PC-9 (cell line): ENCODE measurements around the gene TRIM40. TPM values are rescaled to one million over a fixed set of nuclear protein-coding genes. Genes with fewer than 3 reads are reported as not detected.
A peak's percentile ranks its signal among the peaks of the same experiment; 100 is the strongest.

ENCODE experiments used
- BruUV-seq: library from RNA; stranded (reverse); fragments of 400-500 nt; replicated peaks from 2 replicates; lab custom pipeline; 2021; lab: Mats Ljungman, UMichigan
- CTCF ChIA-PET: fragments of 300-600 bp; sonication (Branson Sonifier 250); formaldehyde crosslinking; loops from one replicate; lab custom pipeline; 2022; ENCODE audit warnings: antibody characterized with exemption; lab: Charles Lee
- POLR2A ChIA-PET: fragments of 300-600 bp; sonication (Branson Sonifier 250); formaldehyde crosslinking; loops from one replicate; lab custom pipeline; 2022; ENCODE audit warnings: antibody characterized with exemption; ENCODE audit not compliant: unreplicated experiment; lab: Charles Lee
- DNase-seq, 2 experiments: peaks; one replicate each; pipeline versions ENCODE4 v3.0.0 to v3.0.0-alpha.2; 2015 to 2022; ENCODE audit warnings: mixed read lengths in 1 of 2
- H2AFZ ChIP-seq: fragments of 200-600 bp; sonication (generic); 2 replicates; pipeline ENCODE4 v1.8.1; 2017; ENCODE audit warnings: antibody characterized with exemption
- H3F3A ChIP-seq: fragments of 200-600 bp; sonication (generic); 2 replicates; pipeline ENCODE4 v1.8.1; 2017; ENCODE audit warnings: antibody characterized with exemption, mild to moderate bottlenecking, low read depth; ENCODE audit not compliant: insufficient read depth
- H3K27ac ChIP-seq: fragments of 200-600 bp; sonication (generic); 2 replicates; pipeline ENCODE4 v1.6.1; 2016; ENCODE audit warnings: mixed run types
- H3K27me3 ChIP-seq: fragments of 200-600 bp; sonication (generic); 2 replicates; pipeline ENCODE4 v1.6.1; 2016; ENCODE audit warnings: low read depth, mixed run types; ENCODE audit not compliant: insufficient read depth
- H3K36me3 ChIP-seq: fragments of 200-600 bp; sonication (generic); 2 replicates; pipeline ENCODE4 v1.6.1; 2016; ENCODE audit warnings: low read depth, mixed run types
- H3K4me1 ChIP-seq: fragments of 200-600 bp; sonication (generic); replicated peaks from 2 replicates; pipeline ENCODE4 v1.6.1; 2016; ENCODE audit warnings: mixed run types; ENCODE audit not compliant: insufficient read depth
- H3K4me2 ChIP-seq: fragments of 200-600 bp; sonication (generic); 2 replicates; pipeline ENCODE4 v1.6.1; 2017; ENCODE audit warnings: mixed run types
- H3K4me3 ChIP-seq: fragments of 200-600 bp; sonication (generic); 2 replicates; pipeline ENCODE4 v1.6.1; 2016; ENCODE audit warnings: mixed run types
- H3K79me2 ChIP-seq: fragments of 200-600 bp; sonication (generic); 2 replicates; pipeline ENCODE4 v1.6.1; 2017; ENCODE audit warnings: low read depth, mixed run types
- H3K9me2 ChIP-seq: fragments of 200-600 bp; sonication (generic); 2 replicates; pipeline ENCODE4 v1.8.1; 2017; ENCODE audit warnings: mild to moderate bottlenecking; ENCODE audit not compliant: insufficient read depth
- H3K9me3 ChIP-seq: fragments of 200-600 bp; sonication (generic); 2 replicates; pipeline ENCODE4 v1.8.1; 2016; ENCODE audit warnings: low read depth; ENCODE audit not compliant: insufficient read depth
- H4K20me1 ChIP-seq: fragments of 200-600 bp; sonication (generic); 2 replicates; pipeline ENCODE4 v1.8.1; 2017; ENCODE audit not compliant: insufficient read depth
- EZH2 ChIP-seq: fragments of 200-600 bp; sonication (generic); IDR thresholded peaks from 2 replicates; pipeline ENCODE4 v1.8.0; 2017; ENCODE audit warnings: antibody characterized with exemption, low read depth
- intact Hi-C: fragments of 100-400 bp; cut with micrococcal nuclease; formaldehyde crosslinking; loops from one replicate; pipeline ENCODE4 v1.10.0; 2022; ENCODE audit not compliant: unreplicated experiment
- total RNA-seq: library from RNA; stranded (reverse); gene quantifications from 2 replicates; pipeline ENCODE4 v1.2.3, GENCODE V29; 2021
- TF ChIP-seq, protein P1 (sequence below): fragments of 200-600 bp; sonication (generic); conservative IDR thresholded peaks from 2 replicates; pipeline ENCODE4 v1.6.1; 2017; ENCODE audit warnings: mixed run types, antibody characterized with exemption, mild to moderate bottlenecking, moderate library complexity

Gene TRIM40
- total RNA-seq, 1 experiment from 2014 or later: not detected

DNA sequence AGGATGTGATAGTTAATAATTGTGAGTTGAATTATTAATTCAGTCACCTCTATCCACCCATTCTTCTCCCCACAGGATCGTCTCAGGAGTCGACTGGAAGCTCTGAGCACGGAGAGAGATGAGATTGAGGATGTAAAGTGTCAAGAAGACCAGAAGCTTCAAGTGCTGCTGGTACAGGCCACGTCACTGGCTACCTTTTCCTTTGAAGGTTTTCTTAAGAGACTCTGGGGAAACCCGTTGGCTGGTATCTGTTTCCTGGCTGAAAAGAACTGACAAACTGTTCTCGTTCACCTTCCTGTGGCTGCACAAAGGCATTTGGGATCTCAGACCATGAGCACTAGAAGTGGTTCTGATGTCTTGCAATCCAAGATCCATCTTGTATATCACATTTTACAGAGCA, 31.2 kb downstream of the TRIM40 start:
- ChIA-PET CTCF (interaction anchor here (0.6 kb wide), 1 partner anchor 150 kb away, joined by 8 read pairs; no protein-coding TSS in a partner anchor), POLR2A (interaction anchor here (0.6 kb wide), 1 partner anchor 13 kb away, joined by 7 read pairs; no protein-coding TSS in a partner anchor)
- no peaks in the 10 kb centered on the region for H3K9me3 ChIP-seq
- no peak overlapping the region for H2AFZ ChIP-seq
- no peaks in the 10 kb centered on the region for H4K20me1 ChIP-seq
- H3K4me2 ChIP-seq: no peak overlapping the region
- peaks cover 24% of the 10 kb centered on the region for H3K27me3 ChIP-seq
- H3K9me2 ChIP-seq: no peaks in the 10 kb centered on the region
- H3F3A ChIP-seq: no peaks in the 10 kb centered on the region
- H3K79me2 ChIP-seq: no peaks in the 10 kb centered on the region
- no peak for TF ChIP-seq EZH2
- TF ChIP-seq, protein P1, sequence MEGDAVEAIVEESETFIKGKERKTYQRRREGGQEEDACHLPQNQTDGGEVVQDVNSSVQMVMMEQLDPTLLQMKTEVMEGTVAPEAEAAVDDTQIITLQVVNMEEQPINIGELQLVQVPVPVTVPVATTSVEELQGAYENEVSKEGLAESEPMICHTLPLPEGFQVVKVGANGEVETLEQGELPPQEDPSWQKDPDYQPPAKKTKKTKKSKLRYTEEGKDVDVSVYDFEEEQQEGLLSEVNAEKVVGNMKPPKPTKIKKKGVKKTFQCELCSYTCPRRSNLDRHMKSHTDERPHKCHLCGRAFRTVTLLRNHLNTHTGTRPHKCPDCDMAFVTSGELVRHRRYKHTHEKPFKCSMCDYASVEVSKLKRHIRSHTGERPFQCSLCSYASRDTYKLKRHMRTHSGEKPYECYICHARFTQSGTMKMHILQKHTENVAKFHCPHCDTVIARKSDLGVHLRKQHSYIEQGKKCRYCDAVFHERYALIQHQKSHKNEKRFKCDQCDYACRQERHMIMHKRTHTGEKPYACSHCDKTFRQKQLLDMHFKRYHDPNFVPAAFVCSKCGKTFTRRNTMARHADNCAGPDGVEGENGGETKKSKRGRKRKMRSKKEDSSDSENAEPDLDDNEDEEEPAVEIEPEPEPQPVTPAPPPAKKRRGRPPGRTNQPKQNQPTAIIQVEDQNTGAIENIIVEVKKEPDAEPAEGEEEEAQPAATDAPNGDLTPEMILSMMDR: no peak
- intact Hi-C loops: no loop called here
- no peak overlapping the region for H3K4me3 ChIP-seq
- H3K4me1 ChIP-seq: no peaks in the 10 kb centered on the region
- peak in 1 of 2 experiments; percentile 9 for DNase-seq
- BruUV-seq: no TSS peak
- no peaks in the 10 kb centered on the region for H3K36me3 ChIP-seq
- H3K27ac ChIP-seq: no peak overlapping the region

DNA sequence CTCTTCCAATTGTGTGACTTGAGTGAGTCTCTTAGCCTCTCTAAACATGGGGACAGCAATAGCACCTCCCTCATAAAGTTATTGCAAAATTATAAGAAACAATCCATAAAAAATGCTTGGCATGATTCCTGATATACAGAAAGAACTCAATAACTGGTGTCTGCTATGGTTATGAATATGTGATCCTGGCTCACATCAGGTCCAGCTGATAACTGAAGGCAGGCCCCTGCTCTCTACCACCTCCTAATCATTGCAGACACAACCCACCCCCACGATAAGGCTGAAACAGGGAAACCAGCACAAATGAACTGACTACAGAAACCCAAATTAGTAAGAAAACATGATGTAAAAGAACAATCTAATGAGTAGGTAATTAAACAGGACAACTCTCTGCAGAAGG, 32.8 kb downstream of the TRIM40 start:
- H3K9me3 ChIP-seq: no peaks in the 10 kb centered on the region
- POLR2A ChIA-PET: no interaction called here
- H4K20me1 ChIP-seq: no peaks in the 10 kb centered on the region
- no peak overlapping the region for H3K27ac ChIP-seq
- CTCF ChIA-PET: no interaction called here
- intact Hi-C loops: no loop called here
- H3K9me2 ChIP-seq: no peaks in the 10 kb centered on the region
- H3K4me3 ChIP-seq: no peak overlapping the region
- no peaks in the 10 kb centered on the region for H3K36me3 ChIP-seq
- H2AFZ ChIP-seq: no peak overlapping the region
- no peaks in the 10 kb centered on the region for H3F3A ChIP-seq
- peak in 1 of 2 experiments; percentile 13 for DNase-seq
- no peaks in the 10 kb centered on the region for H3K79me2 ChIP-seq
- no peak overlapping the region for H3K4me2 ChIP-seq
- H3K27me3 ChIP-seq: peaks cover 24% of the 10 kb centered on the region
- H3K4me1 ChIP-seq: no peaks in the 10 kb centered on the region
- TF ChIP-seq, protein P1: no peak
- no peak for TF ChIP-seq EZH2
- BruUV-seq: no TSS peak

DNA sequence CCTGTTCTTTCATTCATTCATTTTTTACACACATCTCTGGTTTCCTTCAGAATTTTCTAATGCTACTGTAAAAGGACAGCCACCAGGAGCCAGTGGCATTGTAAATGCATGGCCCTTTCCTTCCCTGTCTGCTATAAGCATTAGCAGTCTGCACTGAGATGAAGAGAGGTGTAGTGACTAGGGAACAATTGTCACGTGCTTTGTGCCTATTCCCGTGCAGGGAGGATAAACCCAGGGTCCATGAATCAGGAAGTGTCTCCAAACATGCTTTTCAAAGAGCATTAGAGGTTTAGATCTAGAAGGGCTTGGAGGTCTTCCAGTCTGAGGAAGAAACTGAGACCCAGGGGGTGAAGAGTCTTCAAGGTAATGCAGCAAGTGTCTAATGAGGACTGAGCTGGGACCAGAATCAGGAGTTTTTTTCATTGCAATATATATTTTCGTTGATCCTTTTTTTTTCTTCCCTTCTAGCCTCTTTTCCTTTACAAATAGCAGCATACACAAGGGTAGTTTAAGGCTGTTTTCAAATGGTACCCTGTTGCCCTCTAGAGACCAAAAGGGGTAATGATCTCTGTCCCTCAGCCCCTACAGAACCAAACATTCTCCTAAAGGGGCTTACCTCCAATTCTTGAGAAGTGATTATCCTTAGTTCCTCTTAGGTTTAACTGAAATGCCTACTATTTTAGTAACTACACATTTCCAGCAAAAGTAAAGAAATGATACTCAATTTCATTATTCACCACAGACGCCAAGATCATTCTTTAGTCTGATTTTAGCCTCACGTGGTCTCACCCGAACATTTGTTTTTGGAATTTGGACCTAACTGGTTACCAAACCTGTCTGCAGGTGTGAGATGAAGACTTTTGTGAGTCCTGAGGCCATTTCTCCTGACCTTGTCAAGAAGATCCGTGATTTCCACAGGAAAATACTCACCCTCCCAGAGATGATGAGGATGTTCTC, 34.0 kb downstream of the TRIM40 start:
- H3K9me3 ChIP-seq: no peaks in the 10 kb centered on the region
- no peak overlapping the region for H3K27ac ChIP-seq
- H4K20me1 ChIP-seq: no peaks in the 10 kb centered on the region
- TF ChIP-seq, protein P1: peak; percentile 87
- no peak for TF ChIP-seq EZH2
- no peaks in the 10 kb centered on the region for H3K4me1 ChIP-seq
- no peaks in the 10 kb centered on the region for H3K36me3 ChIP-seq
- H3F3A ChIP-seq: no peaks in the 10 kb centered on the region
- DNase-seq: peak; percentile 11 to 51
- H3K79me2 ChIP-seq: no peaks in the 10 kb centered on the region
- ChIA-PET POLR2A (no interaction called here), CTCF (no interaction called here)
- H2AFZ ChIP-seq: no peak overlapping the region
- no peaks in the 10 kb centered on the region for H3K9me2 ChIP-seq
- BruUV-seq: no TSS peak
- H3K27me3 ChIP-seq: peaks cover 28% of the 10 kb centered on the region
- no peak overlapping the region for H3K4me3 ChIP-seq
- no peak overlapping the region for H3K4me2 ChIP-seq
- intact Hi-C loops: loop anchor here (1.0 to 10.0 kb wide), 6 partner anchors 39 to 519 kb away; no protein-coding TSS in a partner anchor
